DND-41 (cell line): Measurements from ENCODE around the gene JDP2.

Source experiments
- ATAC-seq: fragments of 200-7000 bp; cut with Tn5 transposase; 3 replicates; pipeline ENCODE4 v1.9.1; 2021; ENCODE audit warnings: low read depth; ENCODE audit not compliant: insufficient read depth
- DNase-seq: peaks from one replicate; pipeline ENCODE4 v3.0.0-alpha.2; 2020
- H2AFZ ChIP-seq: 2 replicates; pipeline ENCODE4 v1.6.0; 2012; ENCODE audit warnings: low read depth, low read length
- H3K27ac ChIP-seq: 2 replicates; pipeline ENCODE4 v1.5.1; 2012; ENCODE audit warnings: low read length, inconsistent platforms
- H3K27me3 ChIP-seq: fragments of 200-600 bp; sonication (generic); 2 replicates; pipeline ENCODE4 v1.6.0; 2012; ENCODE audit warnings: low read length, mild to moderate bottlenecking, inconsistent platforms; ENCODE audit not compliant: insufficient read depth, poor library complexity
- H3K36me3 ChIP-seq: 2 replicates; pipeline ENCODE4 v1.5.1; 2012; ENCODE audit warnings: low read length, inconsistent platforms; ENCODE audit not compliant: insufficient read depth
- H3K4me1 ChIP-seq: 2 replicates; pipeline ENCODE4 v1.5.1; 2012; ENCODE audit warnings: mild to moderate bottlenecking, low read length; ENCODE audit not compliant: insufficient read depth
- H3K4me2 ChIP-seq: 2 replicates; pipeline ENCODE4 v1.6.0; 2012; ENCODE audit warnings: mild to moderate bottlenecking, moderate library complexity, low read length, inconsistent platforms; ENCODE audit not compliant: insufficient read depth
- H3K4me3 ChIP-seq, 2 experiments: fragments of 200-600 bp in 1 of 2; shearing (Covaris generic) in 1 of 2; 2 replicates each; pipeline ENCODE4 v1.5.1; 2012 to 2016; ENCODE audit warnings: inconsistent platforms in 2 of 2, low read length in 2 of 2, mild to moderate bottlenecking in 2 of 2, low read depth in 1 of 2, moderate library complexity in 1 of 2
- H3K79me2 ChIP-seq: 2 replicates; pipeline ENCODE4 v1.6.0; 2012; ENCODE audit warnings: low read length, inconsistent platforms; ENCODE audit not compliant: insufficient read depth
- H3K9ac ChIP-seq: 2 replicates; pipeline ENCODE4 v1.6.0; 2012; ENCODE audit warnings: low read depth, mild to moderate bottlenecking, inconsistent platforms, low read length, moderate library complexity
- H3K9me3 ChIP-seq: 2 replicates; pipeline ENCODE4 v1.5.1; 2012; ENCODE audit warnings: low read length, moderate library complexity, mild to moderate bottlenecking, inconsistent platforms; ENCODE audit not compliant: insufficient read depth, severe bottlenecking
- H4K20me1 ChIP-seq: 2 replicates; pipeline ENCODE4 v1.6.0; 2012; ENCODE audit warnings: low read length; ENCODE audit not compliant: insufficient read depth
- CTCF ChIP-seq: IDR thresholded peaks from 2 replicates; pipeline ENCODE4 v1.5.1; 2012; ENCODE audit warnings: borderline replicate concordance, low read length, moderate library complexity, mild to moderate bottlenecking; ENCODE audit not compliant: poor library complexity, severe bottlenecking; ENCODE audit errors: extremely low read depth
- EZH2 ChIP-seq: IDR thresholded peaks from 3 replicates; pipeline ENCODE4 v1.6.1; 2012; ENCODE audit warnings: borderline replicate concordance, low read depth, mild to moderate bottlenecking, moderate library complexity, low read length, inconsistent platforms; ENCODE audit not compliant: severe bottlenecking

Gene JDP2

GRCh38 chr14:75486318-75486717 lies 58.5 kb downstream of the JDP2 start:
- Histone ChIP-seq H3K27me3 (peaks cover 1% of the 10 kb centered on the region), H4K20me1 (no peaks in the 10 kb centered on the region), H2AFZ (no peak overlapping the region), H3K9ac (no peak overlapping the region), H3K4me2 (no peak overlapping the region), H3K79me2 (no peaks in the 10 kb centered on the region), H3K9me3 (no peaks in the 10 kb centered on the region), H3K36me3 (no peaks in the 10 kb centered on the region), H3K4me3 (no peak overlapping the region), H3K4me1 (peaks cover 2% of the 10 kb centered on the region; the same call in 1 of the 2 replicates), H3K27ac (no peak overlapping the region)
- ATAC-seq, result no peak
- TF ChIP-seq EZH2 (no peak), CTCF (no peak)
- no peak for DNase-seq

GRCh38 chr14:75487155-75487671 lies 59.4 kb downstream of the JDP2 start:
- Histone ChIP-seq H3K4me2 (no peak overlapping the region), H4K20me1 (no peaks in the 10 kb centered on the region), H3K36me3 (no peaks in the 10 kb centered on the region), H3K79me2 (no peaks in the 10 kb centered on the region), H3K27ac (no peak overlapping the region), H2AFZ (no peak overlapping the region), H3K4me1 (peaks cover 2% of the 10 kb centered on the region; the same call in 1 of the 2 replicates), H3K4me3 (no peak overlapping the region), H3K9me3 (no peaks in the 10 kb centered on the region), H3K27me3 (no peaks in the 10 kb centered on the region), H3K9ac (no peak overlapping the region)
- peak; percentile 29 for DNase-seq
- peak; percentile 78 for ATAC-seq
- TF ChIP-seq EZH2, result no peak
- no peak for TF ChIP-seq CTCF

GRCh38 chr14:75489480-75489837 lies 61.6 kb downstream of the JDP2 start:
- DNase-seq, result no peak
- H3K4me3 ChIP-seq, result no peak overlapping the region
- H3K4me1 ChIP-seq, result peaks cover 2% of the 10 kb centered on the region; the same call in 1 of the 2 replicates
- no peaks in the 10 kb centered on the region for H3K36me3 ChIP-seq
- H3K27me3 ChIP-seq, result peaks cover 3% of the 10 kb centered on the region
- no peak overlapping the region for H3K27ac ChIP-seq
- H2AFZ ChIP-seq, result no peak overlapping the region
- H3K9ac ChIP-seq, result no peak overlapping the region
- H4K20me1 ChIP-seq, result no peaks in the 10 kb centered on the region
- ATAC-seq, result no peak
- no peak overlapping the region for H3K4me2 ChIP-seq
- no peak for TF ChIP-seq EZH2
- no peak for TF ChIP-seq CTCF
- H3K9me3 ChIP-seq, result no peaks in the 10 kb centered on the region
- H3K79me2 ChIP-seq, result no peaks in the 10 kb centered on the region
